ELR (cell line): Measurements from ENCODE around the gene PKD2.

ENCODE experiments used
- DNase-seq: peaks from one replicate; pipeline ENCODE4 v3.0.0-alpha.2; 2015; ENCODE audit warnings: low read depth

PKD2 gene

DNA sequence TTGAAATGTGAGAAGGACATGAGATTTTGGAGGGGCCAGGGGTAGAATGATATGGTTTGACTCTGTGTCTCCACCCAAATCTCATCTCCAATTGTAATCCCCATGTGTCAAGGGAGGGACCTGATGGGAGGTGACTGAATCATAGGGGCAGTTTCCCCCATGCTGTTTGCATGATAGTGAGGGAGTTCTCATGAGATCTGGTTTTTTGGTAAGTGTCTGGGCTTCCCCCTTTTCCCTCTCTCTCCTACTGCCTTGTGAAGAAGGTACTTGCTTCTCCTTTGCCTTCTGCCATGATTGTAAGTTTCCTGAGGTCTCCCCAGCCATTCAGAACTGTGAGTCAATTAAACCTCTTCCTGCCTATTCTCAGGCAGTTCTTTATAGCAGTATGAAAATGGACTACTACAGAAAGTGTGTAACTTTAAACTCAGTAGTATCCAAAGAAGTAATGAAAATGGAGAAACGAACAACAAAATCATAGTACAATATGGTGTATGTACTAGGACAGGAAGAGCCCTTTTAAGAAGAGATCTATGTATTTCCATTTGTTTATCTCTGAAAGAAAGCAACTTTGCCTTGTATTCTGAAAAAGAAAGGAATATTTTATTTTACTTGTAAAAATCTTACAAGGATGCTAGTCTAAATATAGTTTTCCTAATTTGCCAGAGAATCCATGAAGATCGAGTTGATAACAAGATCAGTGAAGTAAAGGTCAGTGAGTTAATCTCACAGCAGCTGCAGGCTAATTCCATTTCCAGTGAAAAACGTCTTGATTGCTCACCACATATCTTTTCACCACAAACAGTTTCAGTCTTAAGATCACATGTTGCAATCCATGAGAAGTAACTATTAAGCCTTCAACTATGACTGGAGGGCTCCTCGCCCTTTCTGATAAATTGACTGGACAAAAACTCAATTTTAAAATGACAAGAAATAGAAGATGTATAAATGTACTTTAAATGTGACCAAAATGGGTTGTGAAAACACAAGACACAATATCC is 20.5 kb downstream of the PKD2 start:
- DNase-seq: peak; percentile 89

DNA sequence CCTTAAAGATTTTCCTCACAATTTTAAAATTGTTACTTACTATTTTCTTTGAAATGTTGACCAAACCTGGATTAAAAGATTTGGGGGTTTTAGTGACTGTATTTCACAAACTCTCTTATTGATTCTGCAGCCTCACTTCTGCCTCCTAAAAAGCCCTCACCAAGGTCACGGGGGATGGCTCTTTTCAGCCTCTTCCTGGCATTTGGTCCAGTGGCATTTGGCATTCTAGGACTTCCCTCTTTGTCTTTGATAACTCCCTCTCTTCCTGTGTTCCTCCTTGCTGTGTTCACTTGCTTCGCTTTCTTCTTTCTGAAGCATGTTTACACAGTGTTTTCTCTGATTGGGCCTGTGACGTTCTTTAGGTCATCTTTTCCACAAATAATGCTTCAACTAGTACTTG is 21.5 kb downstream of the PKD2 start:
- no peak for DNase-seq

DNA sequence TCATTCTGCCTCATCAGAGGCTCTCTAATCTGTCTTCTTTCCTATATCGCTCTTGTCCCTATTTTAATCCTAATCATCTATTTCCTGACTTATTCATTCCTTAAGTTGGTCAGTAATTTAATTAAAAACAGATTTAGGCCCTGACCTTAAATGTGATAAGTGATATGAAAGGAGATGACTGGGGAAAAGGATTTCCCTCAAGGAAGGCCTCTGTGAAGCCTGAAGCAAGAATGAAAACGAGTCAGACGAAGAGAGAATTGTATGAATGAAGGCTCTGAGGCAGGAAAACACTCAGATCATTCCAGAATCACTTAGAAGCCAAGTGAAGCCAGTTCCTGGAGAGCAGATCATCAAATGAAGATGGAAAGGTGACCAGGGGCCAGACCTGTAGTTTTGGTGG is 22.1 kb downstream of the PKD2 start:
- no peak for DNase-seq

DNA sequence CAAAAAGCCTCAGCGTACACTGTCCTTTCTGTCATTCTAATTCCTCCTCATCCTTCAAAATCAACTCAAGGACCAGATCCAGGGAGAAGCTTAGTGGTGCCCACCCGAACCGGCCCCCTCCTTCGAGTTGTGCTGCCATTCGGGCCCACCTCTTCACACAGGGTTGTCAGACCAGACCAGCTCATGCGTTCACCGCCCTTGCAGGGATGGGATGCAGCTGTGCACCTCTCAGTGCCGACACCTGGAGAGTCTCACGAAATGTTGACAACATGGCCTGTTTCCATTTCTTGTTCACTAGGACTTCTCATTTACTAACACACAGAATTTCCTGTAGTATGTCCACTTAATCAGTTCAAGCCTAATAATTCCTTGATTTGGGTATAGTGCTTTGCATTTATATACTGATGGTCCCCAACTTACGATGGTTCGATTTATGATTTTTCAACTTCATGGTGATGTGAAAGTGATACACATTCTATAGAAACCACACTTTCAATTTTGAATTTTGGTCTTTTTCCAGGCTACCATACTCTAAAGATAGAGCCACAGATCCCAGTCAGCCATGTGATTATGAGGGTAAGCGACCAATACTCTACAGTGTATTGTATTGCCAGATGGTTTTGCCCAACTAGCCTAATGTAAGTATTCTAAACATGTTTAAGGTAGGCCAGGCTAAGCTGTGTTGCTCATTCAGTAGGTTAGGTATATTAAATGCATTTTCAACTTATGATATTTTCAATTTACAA is 23.3 kb downstream of the PKD2 start:
- DNase-seq: no peak

DNA sequence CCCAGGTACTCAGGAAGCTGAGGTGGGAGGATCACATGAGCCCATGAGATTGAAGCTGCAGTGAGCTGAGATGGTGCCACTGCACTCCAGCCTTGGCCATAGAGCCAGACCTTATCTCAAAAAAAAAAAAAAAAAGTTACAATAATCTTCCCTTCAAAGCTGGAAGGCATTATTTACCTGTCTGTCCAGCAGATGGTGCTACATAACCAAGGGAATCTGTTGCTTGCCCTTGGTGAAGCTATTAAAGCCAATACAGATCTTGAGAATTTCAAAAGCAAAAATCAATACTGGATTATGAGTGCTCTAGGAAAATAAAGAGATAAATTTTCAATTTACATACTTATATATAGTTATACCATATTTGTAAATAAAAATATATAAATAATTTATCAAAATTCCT is 25.9 kb downstream of the PKD2 start:
- DNase-seq: peak; percentile 78

DNA sequence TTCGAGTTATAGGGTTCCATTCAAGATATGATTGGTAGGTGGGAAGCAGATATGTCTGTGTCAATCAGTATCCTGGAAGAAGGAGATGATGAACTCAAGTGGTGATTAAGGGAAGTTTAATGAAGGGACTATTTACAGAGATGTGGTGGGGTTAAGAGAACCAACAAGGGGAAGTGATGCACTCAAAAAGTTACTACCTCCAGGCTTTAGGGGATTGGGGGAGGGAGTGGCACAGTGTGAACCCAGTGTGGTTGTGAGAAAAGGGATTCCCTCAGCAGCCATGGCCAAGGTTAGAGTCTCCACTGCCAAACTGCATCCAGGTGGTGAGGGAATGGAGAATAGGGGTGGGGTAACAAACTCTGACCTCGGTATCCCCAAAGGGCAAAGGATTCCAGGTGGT is 27.9 kb downstream of the PKD2 start:
- no peak for DNase-seq

DNA sequence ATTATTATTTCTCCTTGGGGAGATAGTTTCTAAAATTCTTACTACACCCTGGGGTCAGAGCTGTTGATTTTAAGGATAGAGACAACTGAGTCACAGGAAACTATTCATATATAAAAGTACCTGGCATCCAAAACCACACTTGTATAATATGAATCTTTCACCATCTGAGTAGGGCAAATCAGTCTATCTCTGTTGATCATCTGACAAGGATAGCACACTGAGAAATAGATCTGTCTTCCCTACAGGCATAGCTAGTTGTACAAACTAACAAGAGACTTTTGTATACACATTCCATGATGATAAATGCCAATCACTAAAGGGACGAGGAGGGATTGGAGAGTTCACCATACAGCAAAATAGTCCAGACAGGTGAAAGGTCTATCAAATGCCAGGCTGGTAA is 30.0 kb downstream of the PKD2 start:
- no peak for DNase-seq

DNA sequence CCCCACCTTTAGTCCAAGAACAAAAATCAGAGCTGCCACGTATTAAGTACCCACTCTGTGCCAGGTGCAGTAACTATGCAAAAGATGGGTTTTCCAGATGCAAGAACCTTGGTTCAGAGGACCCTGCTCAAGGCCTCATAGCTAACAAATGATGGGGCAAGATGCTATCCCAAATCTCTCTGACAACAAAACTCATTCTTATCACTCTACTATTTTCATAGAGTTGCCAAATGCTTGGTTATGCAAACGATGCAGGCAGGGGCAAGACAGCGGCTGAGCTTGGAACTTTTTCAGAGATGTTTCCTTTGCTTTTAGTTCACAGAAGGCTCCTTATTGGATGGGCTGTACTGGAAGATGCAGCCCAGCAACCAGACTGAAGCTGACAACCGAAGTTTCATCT is 30.5 kb downstream of the PKD2 start:
- no peak for DNase-seq

DNA sequence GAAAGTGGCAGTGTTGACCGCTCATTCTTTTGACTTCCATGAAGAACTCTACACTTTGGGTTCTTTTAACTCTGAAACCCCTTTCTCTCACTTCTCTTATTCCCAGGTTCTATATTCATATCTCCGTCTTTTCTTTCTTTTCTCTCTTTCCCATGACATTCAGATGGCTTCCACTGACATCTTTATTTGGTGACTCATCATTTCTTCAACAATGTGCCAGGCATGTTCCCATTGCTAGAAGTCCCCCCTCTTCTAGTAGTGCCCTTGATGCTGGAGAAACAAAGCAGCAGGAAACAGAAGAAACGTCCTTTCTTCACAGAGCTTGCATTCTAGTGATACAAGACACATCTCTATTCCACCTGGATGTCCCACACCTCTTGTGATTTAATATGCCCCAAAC is 33.3 kb downstream of the PKD2 start:
- DNase-seq: no peak

DNA sequence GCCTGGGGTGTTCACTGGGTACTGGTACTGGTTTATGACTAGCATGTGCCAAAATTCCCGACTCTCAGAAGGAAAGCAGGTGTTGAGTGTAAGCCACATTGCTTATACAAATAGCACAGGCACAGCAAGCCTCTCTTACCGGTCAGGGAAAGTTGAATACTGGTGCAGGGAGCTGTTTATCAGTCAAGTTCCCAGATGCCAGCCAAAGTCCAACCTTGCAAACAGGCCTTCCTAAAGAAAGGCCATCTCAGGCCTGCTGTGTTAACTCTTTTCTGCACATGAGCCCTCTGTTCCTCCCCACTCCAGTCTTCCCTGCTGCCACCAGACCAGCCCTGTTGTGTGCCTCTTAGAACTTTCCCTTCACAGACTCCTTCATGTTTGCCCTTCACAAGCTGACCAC is 34.2 kb downstream of the PKD2 start:
- no peak for DNase-seq

DNA sequence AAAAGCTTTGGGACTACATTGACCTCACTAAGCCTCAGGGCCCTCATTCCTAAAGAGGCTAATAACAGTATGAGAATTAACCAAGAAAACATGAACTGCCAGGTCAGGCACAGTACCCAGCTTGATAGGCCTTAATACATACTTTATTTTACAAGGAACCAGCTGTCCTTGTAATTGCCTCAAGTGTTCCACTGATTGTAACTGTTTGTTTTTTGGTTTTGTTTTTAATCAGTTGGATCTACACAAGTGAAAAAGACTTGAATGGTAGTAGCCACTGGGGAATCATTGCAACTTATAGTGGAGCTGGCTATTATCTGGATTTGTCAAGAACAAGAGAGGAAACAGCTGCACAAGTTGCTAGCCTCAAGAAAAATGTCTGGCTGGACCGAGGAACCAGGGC is 35.6 kb downstream of the PKD2 start:
- DNase-seq: no peak

DNA sequence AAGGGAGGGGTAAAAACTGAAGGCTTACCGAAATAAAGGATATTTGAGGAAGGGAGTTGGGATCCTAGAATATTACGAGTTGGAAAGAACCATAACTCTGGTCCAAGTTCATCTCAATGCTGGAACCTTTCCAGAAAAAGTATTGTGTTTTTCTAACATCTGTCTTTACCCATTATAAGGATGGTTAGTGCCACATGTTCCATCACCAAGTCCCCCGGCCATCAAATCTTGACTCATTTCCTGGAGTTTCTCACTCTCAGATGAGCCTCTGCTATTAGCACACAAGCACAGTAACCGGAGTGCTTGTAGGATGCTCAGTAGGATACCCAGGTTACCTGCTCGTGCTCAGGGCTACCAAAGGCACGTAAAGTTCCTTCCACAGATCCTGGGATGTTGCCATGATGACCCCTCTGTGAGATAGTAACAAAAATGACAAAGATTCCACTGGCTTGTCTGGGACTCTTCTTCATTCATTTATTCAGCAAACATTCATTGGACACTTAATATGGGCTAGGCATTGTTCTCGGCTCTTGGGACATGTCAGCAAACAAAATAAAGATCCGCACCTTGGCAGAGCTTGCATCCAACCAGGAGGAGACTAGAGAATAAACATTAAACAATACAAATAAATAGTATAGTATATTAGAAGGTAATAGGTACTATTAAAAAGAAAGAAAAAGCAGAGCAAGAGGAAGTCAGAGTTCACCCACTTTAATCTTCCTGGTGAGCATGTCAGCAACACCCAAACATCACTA is 36.3 kb downstream of the PKD2 start:
- peak; percentile 10 for DNase-seq

DNA sequence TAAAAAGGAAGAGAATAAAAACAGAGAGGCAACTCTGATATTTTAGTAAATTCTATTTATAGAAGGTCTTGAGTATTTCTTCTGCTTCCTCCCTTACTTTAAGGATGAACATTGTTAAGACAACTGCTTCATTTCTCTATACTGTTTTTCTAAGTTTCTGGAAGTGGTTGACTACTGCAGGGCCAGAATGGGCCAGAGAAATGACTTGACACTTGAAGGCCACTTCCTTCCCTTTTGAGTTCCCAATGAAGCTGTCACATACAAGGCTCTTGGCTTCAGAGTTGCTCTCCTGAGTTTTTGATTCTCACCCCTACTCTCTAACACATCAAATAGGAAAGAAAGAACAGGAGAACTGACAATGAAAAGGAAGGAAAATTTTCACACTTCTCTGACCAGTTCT is 37.6 kb downstream of the PKD2 start:
- no peak for DNase-seq

DNA sequence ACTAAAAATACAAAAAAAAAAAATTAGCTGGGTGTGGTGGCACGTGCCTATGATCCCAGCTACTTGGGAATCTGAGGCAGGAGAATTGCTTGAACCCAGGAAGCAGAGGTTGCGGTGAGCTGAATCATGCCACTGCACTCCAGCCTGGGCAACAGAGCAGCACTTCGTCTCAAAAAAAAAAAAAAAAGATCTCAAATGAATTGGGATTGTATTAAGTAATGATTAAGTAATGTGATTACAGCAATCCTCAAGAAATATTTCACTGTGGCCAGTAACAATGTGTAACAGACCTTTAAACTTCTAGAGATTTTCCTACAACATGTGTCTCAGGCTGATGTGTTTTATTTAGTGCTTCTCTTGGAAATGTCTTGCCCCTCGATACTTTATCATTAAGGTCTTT is 46.8 kb downstream of the PKD2 start:
- DNase-seq: peak; percentile 3

DNA sequence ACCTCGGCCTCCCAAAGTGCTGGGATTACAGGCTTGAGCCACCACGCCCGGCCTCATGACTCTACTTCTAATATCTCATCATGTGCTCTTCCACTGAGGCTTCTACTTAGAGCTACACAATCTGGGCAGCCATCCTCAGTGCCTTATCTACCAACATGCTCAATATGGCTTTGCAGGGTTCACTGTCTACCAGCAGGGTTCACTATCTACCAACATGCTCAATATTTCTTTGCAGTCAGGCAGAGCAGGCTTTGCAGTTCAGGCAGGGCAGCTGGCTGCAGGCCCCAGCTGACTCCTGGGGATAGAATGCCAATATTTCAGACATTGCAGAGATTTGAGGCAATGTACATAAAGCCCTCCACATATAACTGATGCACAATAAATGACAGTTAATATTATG is 47.5 kb downstream of the PKD2 start:
- peak; percentile 61 for DNase-seq

DNA sequence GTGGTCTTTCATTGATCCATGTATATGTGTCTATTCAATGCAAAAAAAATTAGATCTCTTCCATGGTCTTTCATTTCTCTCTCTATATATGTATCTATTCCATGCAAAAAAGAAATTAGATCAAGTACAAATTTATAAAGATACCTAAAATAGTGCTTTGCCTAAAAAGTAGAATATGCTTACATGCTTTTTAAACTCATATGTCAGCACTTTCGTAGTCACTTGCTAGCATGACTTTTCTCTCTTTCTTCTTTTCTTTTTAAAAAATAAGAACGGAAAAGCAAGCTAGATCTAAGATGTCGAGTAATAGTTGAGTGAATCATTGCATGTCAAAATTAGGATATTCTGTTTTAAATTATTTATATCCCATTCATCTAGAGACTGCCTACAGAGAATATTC is 50.9 kb downstream of the PKD2 start:
- no peak for DNase-seq

DNA sequence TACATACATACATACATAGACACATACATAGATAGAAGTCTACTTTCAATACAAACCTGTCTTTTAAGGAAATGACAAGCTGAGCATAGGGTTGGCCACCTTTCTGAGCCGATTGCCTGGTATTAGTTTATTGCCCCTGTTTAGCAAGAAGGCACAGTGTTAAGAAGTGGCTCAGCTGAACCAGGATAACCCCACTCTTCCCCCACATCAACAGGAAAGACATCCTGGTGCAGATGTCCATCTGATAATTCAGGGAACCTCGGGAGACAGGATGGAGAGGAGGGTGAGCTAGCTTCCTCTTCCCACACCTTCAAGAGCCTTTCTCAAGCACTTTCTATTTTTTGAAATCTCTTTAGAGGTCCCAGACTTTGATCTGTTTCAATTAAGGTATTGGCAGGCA is 52.3 kb downstream of the PKD2 start:
- no peak for DNase-seq

DNA sequence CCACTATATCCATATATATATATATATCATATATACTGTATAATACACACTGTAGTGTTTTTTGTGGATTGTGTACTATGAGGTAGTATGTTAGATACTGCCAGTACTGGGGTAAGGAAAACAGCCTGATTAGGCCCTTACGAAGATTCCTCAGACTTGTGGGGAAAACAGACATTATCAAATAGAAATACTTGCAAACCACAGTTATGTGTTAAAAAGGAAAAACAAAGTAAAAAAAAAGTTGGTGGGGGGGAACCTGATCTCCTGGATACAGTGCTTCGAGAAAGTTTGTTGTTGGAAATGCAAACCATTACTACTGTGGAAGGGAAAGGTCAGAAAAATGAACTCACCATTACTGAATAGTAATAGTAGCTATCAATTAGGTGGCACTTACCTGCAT is 53.0 kb downstream of the PKD2 start:
- DNase-seq: no peak

DNA sequence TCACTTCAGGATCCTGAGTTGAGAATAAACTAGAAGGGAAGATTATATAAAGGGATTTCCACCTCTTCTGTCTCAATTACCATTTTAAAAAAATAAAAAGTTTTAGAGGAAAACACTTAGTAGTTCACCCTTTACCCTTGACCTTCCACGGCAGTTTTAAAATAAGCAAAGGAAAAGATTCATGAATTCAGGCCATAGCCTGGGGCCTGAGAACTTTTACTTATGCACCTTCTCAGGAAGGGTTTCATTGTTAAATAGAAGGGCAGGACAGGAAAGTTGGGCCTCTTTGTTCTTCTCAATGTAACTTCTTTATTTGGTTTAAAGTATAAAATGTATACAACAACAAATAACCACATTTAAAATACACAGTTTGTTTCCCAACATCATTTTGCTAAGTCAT is 54.9 kb downstream of the PKD2 start:
- DNase-seq: no peak

DNA sequence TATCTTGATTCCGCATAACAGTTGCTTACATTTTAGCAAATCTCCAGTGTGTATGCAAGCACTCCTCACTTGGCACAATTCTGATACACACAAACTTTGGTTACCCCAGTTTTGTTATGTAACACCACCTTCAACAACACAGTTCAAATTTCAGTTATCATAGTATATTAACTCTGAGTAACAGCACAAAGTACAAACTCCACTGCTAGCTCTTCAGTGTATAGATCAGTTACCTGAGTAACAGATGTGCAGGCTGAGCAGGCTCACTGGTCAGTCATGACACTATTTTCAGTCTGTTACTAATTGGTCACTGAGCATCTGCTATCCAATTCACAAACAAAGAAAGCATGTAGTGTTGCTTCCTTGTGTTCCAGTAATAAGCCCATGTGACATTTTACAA is 55.4 kb downstream of the PKD2 start:
- DNase-seq: no peak

DNA sequence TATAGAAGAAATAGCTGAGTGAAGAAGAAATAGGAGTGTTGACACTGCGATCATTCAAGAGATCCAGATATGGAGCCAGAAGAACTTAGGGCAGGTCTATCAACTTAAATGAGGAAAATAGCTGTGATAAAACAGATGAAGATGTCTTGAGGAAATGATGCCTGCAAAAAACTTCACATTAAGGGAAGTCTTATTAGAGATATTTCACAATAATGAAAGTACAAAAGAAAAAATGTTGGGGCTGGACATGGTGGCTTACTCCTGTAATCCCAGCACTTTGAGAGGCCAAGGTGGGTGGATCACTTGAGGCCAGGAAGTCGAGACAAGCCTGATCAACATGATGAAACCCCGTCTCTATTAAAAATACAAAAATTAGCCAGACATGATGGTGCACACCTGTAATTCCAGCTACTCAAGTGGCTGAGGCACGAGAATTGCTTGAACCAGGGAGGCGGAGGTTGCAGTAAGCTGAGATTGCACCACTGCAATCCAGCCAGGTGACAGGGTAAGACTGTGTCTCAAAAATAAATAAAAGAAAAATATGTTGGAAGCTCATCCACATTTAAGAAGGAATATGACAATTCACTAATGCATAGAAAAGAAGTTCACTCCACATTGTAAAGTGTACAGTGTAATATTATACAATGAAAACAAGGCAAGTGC is 56.3 kb downstream of the PKD2 start:
- no peak for DNase-seq

DNA sequence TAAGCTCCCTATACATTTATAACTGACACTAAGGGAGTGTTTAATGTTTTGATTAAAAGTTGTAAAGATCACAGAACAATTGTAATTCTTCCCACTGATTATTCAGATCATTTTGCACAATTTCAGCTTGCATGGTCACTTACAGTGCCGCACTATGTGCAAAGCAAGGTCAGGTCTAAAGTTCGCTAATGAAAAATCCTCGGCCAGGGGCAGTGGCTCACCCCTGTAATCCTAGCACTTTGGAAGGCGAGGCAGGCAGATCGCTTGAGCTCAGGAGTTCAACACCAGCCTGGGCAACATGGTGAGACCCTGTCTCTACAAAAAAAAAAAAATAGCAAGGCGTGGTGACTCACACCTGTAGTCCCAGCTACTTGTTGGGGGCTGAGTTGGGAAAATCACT is 57.0 kb downstream of the PKD2 start:
- no peak for DNase-seq
